ENCODE measurements around the gene HJURP. TPM values are rescaled to one million over a fixed set of nuclear protein-coding genes. Genes with fewer than 3 reads are reported as not detected.
A peak's percentile ranks its signal among the peaks of the same experiment; 100 is the strongest.

HJURP gene
- total RNA-seq, 4 donors from 2014 or later = 5.1 to 8.5 (median 5.8) TPM

DNA sequence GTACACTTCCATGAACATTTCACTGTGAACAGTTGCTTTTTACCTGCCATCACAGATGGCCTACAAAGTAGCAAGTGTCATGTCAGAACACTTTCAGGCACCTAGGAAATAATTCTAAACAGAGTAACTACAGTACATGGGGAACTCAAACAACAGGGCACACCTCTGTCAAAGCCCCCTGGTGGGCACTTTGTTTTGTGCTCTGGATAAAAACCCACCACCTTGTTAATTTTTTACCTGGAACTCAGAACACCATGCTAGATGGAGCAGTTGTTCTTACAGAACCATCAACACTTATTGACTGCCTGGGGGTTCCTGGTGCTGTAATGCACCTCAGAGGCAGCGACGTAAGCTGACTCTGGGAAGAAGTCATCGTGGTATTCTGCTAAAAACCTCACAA, 11.5 kb upstream of the HJURP start:
- TF ChIP-seq CTCF (IDR thresholded peaks at IDR 0.05) = no peak
- no peak for TF ChIP-seq POLR2A (IDR thresholded peaks at IDR 0.05)
- WGBS, 2 donors = 94 to 100% methylated on average over 3 of the region's 3 CpGs
- Histone ChIP-seq H3K9me3 (peaks cover 0 to 5% (median 0%) of the 10 kb centered on the region in 3 donors), H3K36me3 (peaks cover 0 to 6% (median 0%) of the 10 kb centered on the region in 3 donors), H3K4me1 (peaks cover 0 to 9% (median 0%) of the 10 kb centered on the region in 3 donors), H3K4me3 (no peak overlapping the region), H3K27ac (no peak overlapping the region), H3K27me3 (peaks cover 0 to 24% (median 0%) of the 10 kb centered on the region in 4 donors)
- intact Hi-C loops (cut with DNase I) = no loop called here
- no peak for DNase-seq

DNA sequence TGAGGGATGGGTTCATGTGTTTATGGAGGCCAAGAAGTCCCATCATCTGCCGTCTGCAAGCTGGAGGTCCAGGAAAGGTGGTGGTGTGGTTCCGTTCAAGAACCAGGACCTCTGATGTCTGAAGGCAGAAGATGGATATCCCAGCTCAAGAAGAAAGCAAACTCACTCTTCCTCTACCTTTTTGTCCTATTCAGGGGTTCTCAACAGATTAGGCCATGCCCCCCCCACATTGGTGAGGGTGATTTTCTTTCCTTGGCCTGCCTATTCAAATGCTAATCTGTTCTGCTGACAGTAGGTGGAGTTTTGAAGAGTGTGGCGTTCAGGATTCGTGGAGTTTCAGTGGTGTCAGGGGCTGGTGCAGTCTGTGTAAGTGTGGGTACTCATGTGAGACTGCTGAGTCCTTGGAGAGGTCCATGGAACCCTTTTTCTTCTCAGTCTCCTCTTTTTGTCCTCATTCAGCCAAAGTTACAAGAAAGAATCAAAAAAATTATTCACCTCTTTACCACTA, 8.0 kb upstream of the HJURP start:
- no peak for DNase-seq
- WGBS, 2 donors = 64 to 73% methylated on average over 4 of the region's 4 CpGs
- H3K4me3 ChIP-seq = no peak overlapping the region
- H3K27ac ChIP-seq = no peak overlapping the region
- no peaks in the 10 kb centered on the region for H3K9me3 ChIP-seq
- peaks cover 0 to 6% (median 0%) of the 10 kb centered on the region in 3 donors for H3K36me3 ChIP-seq
- intact Hi-C loops (cut with DNase I) = no loop called here
- no peaks in the 10 kb centered on the region for H3K4me1 ChIP-seq
- no peak for TF ChIP-seq CTCF (IDR thresholded peaks at IDR 0.05)
- TF ChIP-seq POLR2A (IDR thresholded peaks at IDR 0.05) = no peak
- no peaks in the 10 kb centered on the region for H3K27me3 ChIP-seq

- Histone ChIP-seq H3K4me3 (no peak overlapping the region), H3K27me3 (no peaks in the 10 kb centered on the region), H3K4me1 (peaks cover 7 to 16% (median 10%) of the 10 kb centered on the region in 3 donors), H3K36me3 (no peaks in the 10 kb centered on the region), H3K27ac (no peak overlapping the region), H3K9me3 (no peaks in the 10 kb centered on the region)
- 85 to 88% methylated on average over 4 of the region's 4 CpGs for WGBS, 2 donors
- TF ChIP-seq POLR2A (IDR thresholded peaks at IDR 0.05) (no peak), CTCF (IDR thresholded peaks at IDR 0.05) (no peak)
- intact Hi-C loops (cut with DNase I) = no loop called here
- DNase-seq = no peak
Observed at GRCh38 chr2:233858331-233858730, 4.0 kb upstream of the HJURP start.

GRCh38 chr2:233857511-233858141, 3.3 kb upstream of the HJURP start:
- WGBS, 2 donors = 36 to 41% methylated on average over 7 to 9 of the region's 9 CpGs
- TF ChIP-seq POLR2A (IDR thresholded peaks at IDR 0.05) (no peak), CTCF (IDR thresholded peaks at IDR 0.05) (peak in 5 of 6 experiments; percentile 50 to 82 (median 67))
- intact Hi-C loops (cut with DNase I) = no loop called here
- H3K4me3 ChIP-seq = no peak overlapping the region
- H3K27ac ChIP-seq = no peak overlapping the region
- H3K36me3 ChIP-seq = no peaks in the 10 kb centered on the region
- no peaks in the 10 kb centered on the region for H3K27me3 ChIP-seq
- no peak for DNase-seq
- no peaks in the 10 kb centered on the region for H3K9me3 ChIP-seq
- peaks cover 7 to 23% (median 10%) of the 10 kb centered on the region in 3 donors for H3K4me1 ChIP-seq

DNA sequence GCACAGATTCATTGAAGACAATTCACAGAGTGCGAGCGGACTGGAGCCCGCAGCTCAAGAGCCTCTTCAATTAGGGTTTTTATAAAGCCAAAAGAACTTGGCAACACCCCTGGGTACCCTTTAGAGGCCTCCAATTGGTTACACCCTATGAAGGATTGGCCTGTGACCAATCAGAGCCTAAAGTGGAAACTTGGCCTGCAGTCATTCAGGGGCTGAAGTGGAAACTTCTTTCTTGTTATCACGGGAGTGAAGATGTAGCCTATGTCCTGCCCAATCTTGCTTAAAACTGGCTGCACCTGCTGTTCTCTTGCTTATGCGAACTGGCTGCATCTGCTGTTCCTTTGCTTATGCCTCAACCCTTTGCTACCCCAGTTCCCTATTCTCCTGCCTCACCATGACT, 1.8 kb upstream of the HJURP start:
- no peaks in the 10 kb centered on the region for H3K9me3 ChIP-seq
- no peaks in the 10 kb centered on the region for H3K27me3 ChIP-seq
- peaks cover 7 to 30% (median 10%) of the 10 kb centered on the region in 3 donors for H3K4me1 ChIP-seq
- H3K36me3 ChIP-seq = no peaks in the 10 kb centered on the region
- no peak for DNase-seq
- 88 to 94% methylated on average over 5 of the region's 5 CpGs for WGBS, 2 donors
- no peak overlapping the region for H3K4me3 ChIP-seq
- intact Hi-C loops (cut with DNase I) = no loop called here
- no peak for TF ChIP-seq CTCF (IDR thresholded peaks at IDR 0.05)
- no peak for TF ChIP-seq POLR2A (IDR thresholded peaks at IDR 0.05)
- no peak overlapping the region for H3K27ac ChIP-seq
